ENCODE measurements around the gene SPTBN1. TPM values are rescaled to one million over a fixed set of nuclear protein-coding genes. Genes with fewer than 3 reads are reported as not detected.

The SPTBN1 gene
- total and polyA plus RNA-seq, 2 donors (not counting 3 experiments of a cell fraction or from before 2014, with no cell fraction given) = 63.3 to 320 TPM

GRCh38 chr2:54559593-54560145, 103.5 kb downstream of the SPTBN1 start:
- DNase-seq (ENCODE audit: low read depth, low spot score) (peak; percentile 91), FAIRE-seq (peak; percentile 90)
- Histone ChIP-seq H2AFZ (ENCODE audit: low read depth, low read length) (no peak overlapping the region), H4K20me1 (replicated peaks; ENCODE audit: control insufficient read depth, extremely low read depth, insufficient read depth, low read length) (no peaks in the 10 kb centered on the region), H3K4me3 (replicated peaks in 1 of 3; ENCODE audit: insufficient read depth in 1 of 3, low read depth in 1 of 3, low read length in 3 of 3) (peak overlapping the region; percentile 50 to 99 (median 99)), H3K4me2 (ENCODE audit: insufficient read depth, low read length) (peak overlapping the region; percentile 98), H3K4me1 (ENCODE audit: control insufficient read depth, extremely low read depth, insufficient read depth, low read length) (peaks cover 42% of the 10 kb centered on the region), H3K9me1 (replicated peaks; ENCODE audit: control insufficient read depth, extremely low read depth, insufficient read depth, low read length) (no peaks in the 10 kb centered on the region), H3K36me3 (ENCODE audit: control insufficient read depth in 2 of 2, extremely low read depth in 1 of 2, insufficient read depth in 2 of 2, low read length in 2 of 2) (peaks cover 0 to 1% of the 10 kb centered on the region in 2 experiments), H3K9ac (replicated peaks; ENCODE audit: extremely low read depth, insufficient read depth, low read length) (peak overlapping the region; percentile 99), H3K79me2 (ENCODE audit: control insufficient read depth, insufficient read depth, low read length) (peaks cover 61% of the 10 kb centered on the region), H3K9me3 (replicated peaks; ENCODE audit: control insufficient read depth, insufficient read depth, low read length) (no peaks in the 10 kb centered on the region), H3K27me3 (ENCODE audit: control insufficient read depth in 2 of 2, insufficient read depth in 2 of 2, low read length in 2 of 2) (no peaks in the 10 kb centered on the region), H3K27ac (ENCODE audit: insufficient read depth, low read depth, low read length) (peak overlapping the region; percentile 99)
- BruUV-seq (replicated peaks) = no TSS peak
- CTCF ChIA-PET = interaction anchor here (0.6 to 4.2 kb wide), 18 partner anchors 9 to 453 kb away, joined by 3 to 30 read pairs (median 4); no protein-coding TSS in a partner anchor
- intact Hi-C loops (cut with micrococcal nuclease) = loop anchor here (1.0 to 5.0 kb wide), 7 partner anchors 13 to 87 kb away; no protein-coding TSS in a partner anchor
- TF ChIP-seq GATA2 (IDR thresholded peaks at IDR 0.05; ENCODE audit: insufficient read depth, insufficient read length, low read depth, low read length) (peak; percentile 43), CTCF (IDR thresholded peaks at IDR 0.05; ENCODE audit: extremely low read depth in 1 of 2, insufficient read depth in 1 of 2, low read depth in 1 of 2, low read length in 2 of 2) (no peak), FOS (IDR thresholded peaks at IDR 0.05; ENCODE audit: borderline replicate concordance, insufficient read depth, low read length) (peak; percentile 55), MYC (IDR thresholded peaks at IDR 0.05; ENCODE audit: low read depth, low read length) (no peak), MAX (IDR thresholded peaks at IDR 0.05; ENCODE audit: insufficient read depth, insufficient read length) (no peak), POLR2AphosphoS5 (IDR thresholded peaks at IDR 0.05; ENCODE audit: insufficient read depth, low read depth, low read length) (peak; percentile 83), EZH2 (IDR thresholded peaks at IDR 0.05; ENCODE audit: borderline replicate concordance, low read depth, low read length, severe bottlenecking) (no peak), POLR2A (IDR thresholded peaks at IDR 0.05; ENCODE audit: low read depth, low read length) (peak; percentile 85), JUN (IDR thresholded peaks at IDR 0.05; ENCODE audit: borderline replicate concordance, insufficient read depth, insufficient read length, low read depth) (peak; percentile 27)
- POLR2A ChIA-PET = interaction anchor here (0.7 to 5.4 kb wide), 8 partner anchors 13 to 444 kb away, joined by 3 to 52 read pairs (median 4); partner anchors contain the start of gene ACYP2
- dilution Hi-C loops (cut with MboI; ENCODE audit: extremely low pct_ligation_motif_present, low sequenced_read_pairs) = no loop called here
